OCI-LY3 (cell line): ENCODE data around the gene PHPT1.

ENCODE experiments used
- CTCF ChIP-seq: fragments of 200-600, 300-600 bp; sonication (generic); IDR thresholded peaks from 2 replicates; pipeline ENCODE4 v1.5.1; 2014; ENCODE audit warnings: antibody characterized with exemption, low read length, low read depth
- EZH2phosphoT487 ChIP-seq: fragments of 200-600 bp; shearing (Covaris generic); IDR thresholded peaks from 2 replicates; pipeline ENCODE4 v1.6.1; 2018; ENCODE audit warnings: antibody characterized with exemption, mixed run types, low read depth

GRCh38 chr9:136856541-136857141 is 7.4 kb downstream of the PHPT1 start:
- TF ChIP-seq CTCF (no peak), EZH2phosphoT487 (no peak)
